Calu3 (cell line): ENCODE measurements around the gene RSRC1. TPM values are rescaled to one million over a fixed set of nuclear protein-coding genes. Genes with fewer than 3 reads are reported as not detected.

Experiments used
- BruUV-seq: library from RNA; stranded (reverse); fragments of 400-500 nt; replicated peaks from 2 replicates; lab custom pipeline; 2021; lab: Mats Ljungman, UMichigan
- CTCF ChIA-PET: fragments of 300-600 bp; sonication (Branson Sonifier 250); formaldehyde crosslinking; loops from one replicate; lab custom pipeline; 2022; ENCODE audit warnings: antibody characterized with exemption; lab: Charles Lee
- DNase-seq: peaks from one replicate; pipeline ENCODE4 v3.0.0; 2022
- H3K27ac Mint-ChIP-seq: one replicate; pipeline ENCODE4 v1.8.0; 2022; ENCODE audit warnings: mixed read lengths; ENCODE audit not compliant: unreplicated experiment
- H3K27me3 Mint-ChIP-seq: one replicate; pipeline ENCODE4 v1.8.0; 2022; ENCODE audit warnings: mixed read lengths; ENCODE audit not compliant: unreplicated experiment
- H3K36me3 Mint-ChIP-seq: one replicate; pipeline ENCODE4 v1.8.0; 2022; ENCODE audit warnings: mild to moderate bottlenecking, moderate library complexity, mixed read lengths; ENCODE audit not compliant: insufficient read depth, unreplicated experiment
- H3K4me1 Mint-ChIP-seq: one replicate; pipeline ENCODE4 v1.8.0; 2022; ENCODE audit warnings: mild to moderate bottlenecking, low read depth, mixed read lengths; ENCODE audit not compliant: unreplicated experiment
- H3K4me3 Mint-ChIP-seq: one replicate; pipeline ENCODE4 v1.8.0; 2022; ENCODE audit warnings: mild to moderate bottlenecking, low read depth, moderate library complexity, mixed read lengths; ENCODE audit not compliant: unreplicated experiment
- H3K9me3 Mint-ChIP-seq: one replicate; pipeline ENCODE4 v1.8.0; 2022; ENCODE audit warnings: low read depth, mixed read lengths; ENCODE audit not compliant: unreplicated experiment
- intact Hi-C: fragments of 100-400 bp; cut with micrococcal nuclease; formaldehyde crosslinking; loops from one replicate; pipeline ENCODE4 v1.10.0; 2022; ENCODE audit not compliant: unreplicated experiment
- total RNA-seq: library from RNA; stranded (reverse); gene quantifications from 2 replicates; pipeline ENCODE4 v1.2.3, GENCODE V29; 2022
- TF ChIP-seq, protein P1 (sequence below): fragments of 200-600 bp; IDR thresholded peaks from one replicate; pipeline ENCODE4 v1.8.0; 2022; ENCODE audit warnings: antibody characterized with exemption; ENCODE audit not compliant: unreplicated experiment

RSRC1 gene
- total RNA-seq, 1 experiment from 2014 or later, result 81.3 TPM

DNA sequence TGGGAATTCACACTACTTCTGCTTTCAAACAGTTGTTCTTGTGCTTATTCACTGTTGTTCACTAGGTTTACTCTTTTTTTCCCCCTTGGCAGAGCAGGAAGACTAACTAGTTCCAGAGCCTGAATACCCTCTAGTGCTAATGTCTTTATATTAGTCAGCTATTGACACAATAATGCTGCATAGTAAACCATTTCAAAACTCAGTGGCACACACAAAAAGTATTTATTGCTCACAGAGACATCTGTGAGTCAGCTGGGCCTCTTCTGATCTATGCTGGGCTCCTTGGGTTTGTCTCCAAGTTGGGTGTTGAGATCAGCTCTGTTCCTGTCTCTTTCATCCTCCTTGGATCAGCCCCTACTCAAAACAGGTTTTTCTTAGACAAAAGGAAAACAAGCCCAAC lies 51.1 kb downstream of the RSRC1 start:
- Mint-ChIP-seq H3K4me1 (peaks cover 26% of the 10 kb centered on the region), H3K36me3 (no peaks in the 10 kb centered on the region), H3K4me3 (no peak overlapping the region), H3K9me3 (no peaks in the 10 kb centered on the region), H3K27me3 (no peaks in the 10 kb centered on the region), H3K27ac (no peak overlapping the region)
- BruUV-seq, result no TSS peak
- CTCF ChIA-PET, result no interaction called here
- TF ChIP-seq, protein P1, sequence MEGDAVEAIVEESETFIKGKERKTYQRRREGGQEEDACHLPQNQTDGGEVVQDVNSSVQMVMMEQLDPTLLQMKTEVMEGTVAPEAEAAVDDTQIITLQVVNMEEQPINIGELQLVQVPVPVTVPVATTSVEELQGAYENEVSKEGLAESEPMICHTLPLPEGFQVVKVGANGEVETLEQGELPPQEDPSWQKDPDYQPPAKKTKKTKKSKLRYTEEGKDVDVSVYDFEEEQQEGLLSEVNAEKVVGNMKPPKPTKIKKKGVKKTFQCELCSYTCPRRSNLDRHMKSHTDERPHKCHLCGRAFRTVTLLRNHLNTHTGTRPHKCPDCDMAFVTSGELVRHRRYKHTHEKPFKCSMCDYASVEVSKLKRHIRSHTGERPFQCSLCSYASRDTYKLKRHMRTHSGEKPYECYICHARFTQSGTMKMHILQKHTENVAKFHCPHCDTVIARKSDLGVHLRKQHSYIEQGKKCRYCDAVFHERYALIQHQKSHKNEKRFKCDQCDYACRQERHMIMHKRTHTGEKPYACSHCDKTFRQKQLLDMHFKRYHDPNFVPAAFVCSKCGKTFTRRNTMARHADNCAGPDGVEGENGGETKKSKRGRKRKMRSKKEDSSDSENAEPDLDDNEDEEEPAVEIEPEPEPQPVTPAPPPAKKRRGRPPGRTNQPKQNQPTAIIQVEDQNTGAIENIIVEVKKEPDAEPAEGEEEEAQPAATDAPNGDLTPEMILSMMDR, result no peak
- no peak for DNase-seq
- intact Hi-C loops, result no loop called here

DNA sequence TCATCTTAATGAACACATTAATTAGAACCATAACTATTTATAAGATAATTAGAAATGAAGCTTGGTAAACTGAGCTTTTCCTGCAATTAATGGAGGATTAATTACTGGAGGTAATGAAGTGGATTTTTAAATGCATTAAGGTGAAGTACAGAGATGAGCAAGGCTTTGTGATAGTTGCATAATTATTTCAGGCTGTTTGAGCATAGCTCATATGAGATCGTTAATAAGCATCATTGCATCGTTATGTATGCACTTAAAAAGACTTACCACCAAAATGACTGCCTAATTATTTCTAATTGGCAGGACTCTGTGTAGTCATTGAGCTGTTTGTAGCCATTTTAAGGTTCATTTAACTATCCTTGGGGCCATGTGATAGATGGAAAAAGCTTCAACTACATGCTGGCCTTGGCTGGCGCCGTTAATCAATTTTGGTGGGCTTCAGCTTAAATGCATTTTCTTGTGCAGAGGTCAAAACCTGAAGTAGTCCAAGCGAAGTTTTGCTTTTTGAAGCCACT lies 55.3 kb downstream of the RSRC1 start:
- Mint-ChIP-seq H3K36me3 (peaks cover 8% of the 10 kb centered on the region), H3K27ac (no peak overlapping the region), H3K27me3 (no peaks in the 10 kb centered on the region), H3K4me1 (peaks cover 50% of the 10 kb centered on the region), H3K9me3 (no peaks in the 10 kb centered on the region), H3K4me3 (no peak overlapping the region)
- intact Hi-C loops, result no loop called here
- CTCF ChIA-PET, result interaction anchor here (0.9 kb wide), 1 partner anchor 55 kb away, joined by 3 read pairs; the partner anchor contains the start of gene RSRC1
- DNase-seq, result no peak
- no TSS peak for BruUV-seq
- TF ChIP-seq, protein P1, result no peak

DNA sequence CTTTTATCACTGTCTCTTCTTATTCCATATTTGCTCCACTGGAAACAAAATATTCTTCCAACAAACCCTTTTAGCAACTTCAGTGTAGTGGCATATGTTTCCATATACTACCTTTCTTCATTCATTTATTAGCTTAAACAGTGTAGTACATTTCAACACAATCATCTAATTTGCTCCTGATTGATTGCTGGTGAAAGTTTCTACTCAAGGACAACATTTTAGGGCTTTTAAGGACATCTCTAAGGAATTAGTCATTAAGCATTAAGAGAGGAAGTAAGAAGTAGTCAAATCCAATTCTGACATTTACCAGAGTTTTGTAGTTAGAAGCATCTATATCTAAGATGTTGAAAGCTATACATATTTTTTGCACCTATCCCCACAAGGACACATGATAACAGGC lies 55.8 kb downstream of the RSRC1 start:
- TF ChIP-seq, protein P1, result no peak
- Mint-ChIP-seq H3K27ac (no peak overlapping the region), H3K36me3 (peaks cover 8% of the 10 kb centered on the region), H3K4me3 (no peak overlapping the region), H3K27me3 (no peaks in the 10 kb centered on the region), H3K9me3 (no peaks in the 10 kb centered on the region), H3K4me1 (peaks cover 45% of the 10 kb centered on the region)
- intact Hi-C loops, result no loop called here
- CTCF ChIA-PET, result no interaction called here
- BruUV-seq, result no TSS peak
- DNase-seq, result no peak

DNA sequence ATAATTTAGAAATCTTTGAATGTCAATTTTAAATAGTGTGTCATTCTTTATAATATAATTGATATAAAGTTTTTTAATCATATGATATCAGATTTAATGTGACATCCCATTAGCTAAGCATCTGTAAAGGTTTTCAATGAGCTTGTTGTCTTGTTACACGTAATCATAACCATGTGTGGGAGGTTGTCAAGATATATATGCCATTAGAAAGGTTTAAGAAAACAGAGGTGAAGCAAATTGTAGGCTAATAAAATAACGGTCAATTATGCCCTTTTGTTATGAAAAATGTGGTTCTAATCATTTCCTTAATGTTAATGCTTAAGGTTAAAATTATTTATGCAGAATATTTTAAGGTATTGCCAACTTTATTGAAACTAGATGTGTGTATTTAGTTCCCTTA lies 56.3 kb downstream of the RSRC1 start:
- Mint-ChIP-seq H3K9me3 (no peaks in the 10 kb centered on the region), H3K27ac (no peak overlapping the region), H3K27me3 (no peaks in the 10 kb centered on the region), H3K36me3 (peaks cover 8% of the 10 kb centered on the region), H3K4me3 (no peak overlapping the region), H3K4me1 (peaks cover 40% of the 10 kb centered on the region)
- TF ChIP-seq, protein P1, result no peak
- CTCF ChIA-PET, result no interaction called here
- no peak for DNase-seq
- intact Hi-C loops, result no loop called here
- BruUV-seq, result no TSS peak
